ENCODE data around the gene P2RX4. TPM values are rescaled to one million over a fixed set of nuclear protein-coding genes. Genes with fewer than 3 reads are reported as not detected.

The P2RX4 gene
- total and polyA plus RNA-seq, 2 of the 8 experiments (the other 6 are each of a cell fraction or from before 2014, with no cell fraction given), result 9.5 to 12.2 TPM

DNA sequence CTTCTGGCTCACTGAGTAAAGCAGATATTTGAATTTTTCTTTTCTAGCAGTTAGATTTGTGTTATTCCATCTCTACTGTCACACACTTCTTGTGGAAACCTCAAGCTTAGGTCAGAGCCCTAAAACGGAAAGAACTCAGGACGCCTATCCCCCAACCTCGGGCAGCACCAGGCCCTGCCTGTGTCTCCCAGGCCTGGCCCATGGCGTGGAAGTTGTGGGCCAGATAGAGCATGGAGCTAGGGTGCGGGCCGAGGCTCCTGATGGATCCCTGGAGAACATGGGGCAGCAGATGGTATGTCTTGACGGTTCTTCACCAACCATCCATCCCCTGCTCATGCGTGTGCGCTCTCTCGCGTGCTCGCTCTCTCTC, 20.6 kb downstream of the P2RX4 start:
- Histone ChIP-seq H4K8ac (ENCODE audit: extremely low read depth, insufficient read depth, low read length) (no peak overlapping the region), H3K56ac (replicated peaks; ENCODE audit: insufficient read length, low read depth, low read length) (no peak overlapping the region), H2AFZ (ENCODE audit: low read length) (no peak overlapping the region), H3K4ac (replicated peaks; ENCODE audit: insufficient read length, low read depth, low read length) (no peak overlapping the region), H3K36me3 (ENCODE audit: control insufficient read depth in 2 of 4, insufficient read depth in 4 of 4, low read length in 3 of 4) (no peaks in the 10 kb centered on the region), H3K23me2 (ENCODE audit: low read depth, low read length) (no peaks in the 10 kb centered on the region), H2BK20ac (ENCODE audit: low read length) (no peak overlapping the region), H3K79me2 (ENCODE audit: control insufficient read depth in 1 of 2, insufficient read depth in 2 of 2, low read length in 2 of 2) (no peaks in the 10 kb centered on the region), H3K27me3 (replicated peaks in 1 of 4; ENCODE audit: control insufficient read depth in 3 of 4, extremely low read depth in 1 of 4, insufficient read depth in 3 of 4, low read length in 3 of 4) (no peaks in the 10 kb centered on the region), H2BK15ac (ENCODE audit: low read length) (no peak overlapping the region), H3K4me1 (replicated peaks in 1 of 4; ENCODE audit: control insufficient read depth in 3 of 4, insufficient read depth in 4 of 4, low read length in 3 of 4) (no peaks in the 10 kb centered on the region), H3K27ac (ENCODE audit: low read depth, low read length) (no peak overlapping the region), H3K79me1 (ENCODE audit: low read depth, low read length) (no peaks in the 10 kb centered on the region), H2BK120ac (replicated peaks; ENCODE audit: low read depth, low read length) (no peak overlapping the region), H2BK12ac (ENCODE audit: low read depth, low read length) (no peak overlapping the region), H3K9me3 (ENCODE audit: insufficient read depth in 2 of 2, low read depth in 1 of 2, low read length in 1 of 2) (no peaks in the 10 kb centered on the region), H4K20me1 (replicated peaks in 1 of 2; ENCODE audit: control insufficient read depth in 1 of 2, insufficient read depth in 2 of 2, low read length in 2 of 2) (no peaks in the 10 kb centered on the region), H2AK5ac (ENCODE audit: low read depth, low read length) (no peak overlapping the region), H4K91ac (replicated peaks; ENCODE audit: insufficient read length, low read length) (no peak overlapping the region), H3K4me3 (ENCODE audit: extremely low read depth in 1 of 4, insufficient read depth in 2 of 4, low read depth in 3 of 4, low read length in 4 of 4) (no peak overlapping the region), H3K14ac (ENCODE audit: insufficient read length) (no peak overlapping the region), H3K18ac (ENCODE audit: extremely low read depth, low read length) (no peak overlapping the region), H2BK5ac (ENCODE audit: low read depth, low read length) (no peak overlapping the region), H4K5ac (ENCODE audit: insufficient read length, low read depth, low read length) (no peak overlapping the region), H3K4me2 (ENCODE audit: insufficient read depth in 1 of 2, low read depth in 2 of 2, low read length in 2 of 2) (no peak overlapping the region), H3K23ac (ENCODE audit: insufficient read length) (no peak overlapping the region), H3K9ac (replicated peaks in 1 of 4; ENCODE audit: extremely low read depth in 1 of 4, low read depth in 3 of 4, low read length in 3 of 4) (no peak overlapping the region)
- no peak for TF ChIP-seq POLR2AphosphoS5 (IDR thresholded peaks at IDR 0.05; ENCODE audit: low read depth, low read length)
- no peak for TF ChIP-seq EP300 (IDR thresholded peaks at IDR 0.05; ENCODE audit: borderline replicate concordance in 1 of 2, low read depth in 2 of 2, low read length in 2 of 2)
- no peak for TF ChIP-seq GABPA (IDR thresholded peaks at IDR 0.05; ENCODE audit: borderline replicate concordance, insufficient read depth, low read length)
- no peak for TF ChIP-seq FOSL1 (IDR thresholded peaks at IDR 0.05; ENCODE audit: insufficient read depth, low read depth, low read length)
- no peak for TF ChIP-seq POU5F1 (IDR thresholded peaks at IDR 0.05; ENCODE audit: low read depth, low read length)
- no peak for TF ChIP-seq ASH2L (IDR thresholded peaks at IDR 0.05; ENCODE audit: low read length)
- no peak for TF ChIP-seq SP4 (IDR thresholded peaks at IDR 0.05; ENCODE audit: low read length)
- TF ChIP-seq, protein P1, sequence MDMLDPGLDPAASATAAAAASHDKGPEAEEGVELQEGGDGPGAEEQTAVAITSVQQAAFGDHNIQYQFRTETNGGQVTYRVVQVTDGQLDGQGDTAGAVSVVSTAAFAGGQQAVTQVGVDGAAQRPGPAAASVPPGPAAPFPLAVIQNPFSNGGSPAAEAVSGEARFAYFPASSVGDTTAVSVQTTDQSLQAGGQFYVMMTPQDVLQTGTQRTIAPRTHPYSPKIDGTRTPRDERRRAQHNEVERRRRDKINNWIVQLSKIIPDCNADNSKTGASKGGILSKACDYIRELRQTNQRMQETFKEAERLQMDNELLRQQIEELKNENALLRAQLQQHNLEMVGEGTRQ (IDR thresholded peaks at IDR 0.05; ENCODE audit: low read length), result no peak
- TF ChIP-seq CREB1 (IDR thresholded peaks at IDR 0.05), result no peak
- TF ChIP-seq SUZ12 (IDR thresholded peaks at IDR 0.05; ENCODE audit: low read length), result no peak
- DNase-seq (ENCODE audit: low read depth in 1 of 2, low spot score in 2 of 2) (no peak), FAIRE-seq (no peak)
- WGBS, 2 experiments (ENCODE audit: extremely low coverage in 1 of 2, insufficient coverage in 1 of 2, insufficient read length in 1 of 2, insufficient replicate concordance in 2 of 2, low coverage in 1 of 2, low lambda C conversion rate in 2 of 2, missing lambda C conversion rate in 1 of 2), result 93% methylated on average over 11 of the region's 12 CpGs; no CpG with 5 or more reads in 1 of the 2 experiments
- ChIA-PET POLR2A (ENCODE audit: partially characterized antibody) (interaction anchor here (0.7 to 1.1 kb wide), 4 partner anchors 9 to 595 kb away, joined by 3 read pairs; no protein-coding TSS in a partner anchor), CTCF (ENCODE audit: partially characterized antibody) (interaction anchor here (0.6 to 3.5 kb wide), 16 partner anchors 8 to 646 kb away, joined by 3 to 24 read pairs (median 3); no protein-coding TSS in a partner anchor)
